T1000 (cell line): ENCODE results near the gene SCG3.
A peak's percentile ranks its signal among the peaks of the same experiment; 100 is the strongest.
"Not testable (repeated sequence)": the region's sequence is repeated elsewhere in the genome, so short reads cannot be mapped to it uniquely, and the experiment has no call there.

Experiments used
- DNase-seq: peaks from one replicate; lab custom pipeline; 2025; ENCODE audit warnings: mixed read lengths; lab: John Stamatoyannopoulos, UW

SCG3 gene

GRCh38 chr15:51681303-51681963 lies at the start of gene SCG3:
Gene SCG3, plus strand, starts transcription at chr15:51681503. Its CDS starts 253 bp downstream, at chr15:51681756.
- no peak for DNase-seq

DNA sequence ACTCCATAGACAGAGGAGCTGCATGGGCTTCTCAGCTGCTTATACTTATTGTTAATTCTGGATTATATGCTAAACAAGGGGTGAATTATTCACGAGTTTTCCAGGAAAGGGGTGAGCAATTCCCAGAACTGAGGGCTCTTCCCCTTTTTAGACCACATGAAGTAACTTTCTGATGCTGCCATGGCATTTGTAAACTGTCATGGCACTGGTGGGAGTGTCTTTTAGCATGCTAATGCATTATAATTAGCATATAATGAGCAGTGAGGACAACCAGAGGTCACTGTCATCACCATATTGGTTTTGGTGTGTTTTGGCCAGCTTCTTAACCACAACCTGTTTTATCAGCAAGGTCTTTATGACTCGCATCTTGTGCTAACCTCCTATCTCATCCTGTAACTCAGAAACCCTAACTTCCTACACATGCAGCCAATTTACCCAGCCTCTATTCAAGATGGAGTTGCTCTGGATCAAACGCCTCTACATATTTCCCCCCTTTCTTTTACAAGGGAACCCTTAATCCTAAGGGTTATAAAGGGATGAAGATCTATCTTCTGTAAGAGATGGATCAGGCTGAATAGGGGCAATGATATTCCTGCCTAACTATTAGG lies 46.6 kb upstream of the SCG3 start:
- DNase-seq: no peak

GRCh38 chr15:51641490-51642130 lies 39.7 kb upstream of the SCG3 start:
- no peak for DNase-seq

DNA sequence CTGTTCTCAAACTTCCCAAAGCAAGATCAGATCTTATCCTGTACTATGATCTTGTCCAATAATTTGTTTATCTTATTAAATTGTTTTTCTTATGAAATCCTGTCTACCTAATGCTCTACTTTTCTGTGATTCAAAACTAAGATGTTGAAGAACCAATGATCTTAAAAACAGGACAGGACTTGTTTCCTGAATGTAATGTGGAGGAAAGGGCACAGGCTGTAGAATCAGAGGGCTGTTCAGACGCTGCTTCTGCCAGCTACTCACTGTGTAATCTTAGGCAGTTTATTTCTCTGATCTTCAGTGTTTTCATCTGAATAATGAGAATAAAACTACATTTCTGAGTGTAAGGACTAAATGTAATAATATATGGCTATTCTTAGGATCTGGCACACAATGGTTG lies 38.6 kb upstream of the SCG3 start:
- no peak for DNase-seq

DNA sequence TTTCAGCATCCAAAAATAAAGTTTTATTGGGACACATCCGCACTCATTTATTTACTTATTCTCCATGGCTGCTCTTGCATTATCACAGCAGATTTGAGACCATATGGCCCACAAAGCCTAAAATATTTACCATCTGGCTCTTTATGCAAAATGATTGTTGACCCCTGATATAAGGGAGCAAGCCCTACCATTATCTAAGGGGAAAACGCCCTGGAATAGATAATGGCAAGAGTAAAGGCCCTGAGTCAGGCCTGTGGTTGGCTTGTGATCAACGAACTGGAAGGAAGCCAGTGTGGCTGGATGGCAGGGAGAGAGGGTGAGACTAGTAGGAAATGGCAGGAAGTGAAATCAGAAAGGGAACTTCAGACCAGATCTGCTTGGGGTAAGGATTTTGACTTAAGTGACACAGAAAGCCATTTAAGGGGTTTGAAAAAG lies 34.2 kb upstream of the SCG3 start:
- DNase-seq: peak; percentile 35

DNA sequence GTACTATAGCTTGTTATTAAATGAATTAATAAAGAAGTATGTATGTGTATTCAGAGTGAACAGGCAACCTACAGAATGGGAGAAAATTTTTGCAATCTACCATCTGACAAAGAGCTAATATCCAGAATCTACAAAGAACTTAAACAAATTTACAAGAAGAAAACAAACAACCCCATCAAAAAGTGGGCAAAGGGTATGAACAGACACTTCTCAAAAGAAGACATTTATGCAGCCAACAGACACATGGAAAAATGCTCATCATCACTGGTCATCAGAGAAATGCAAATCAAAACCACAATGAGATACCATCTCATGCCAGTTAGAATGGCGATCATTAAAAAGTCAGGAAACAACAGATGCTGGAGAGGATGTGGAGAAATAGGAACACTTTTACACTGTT lies 33.2 kb upstream of the SCG3 start:
- DNase-seq: not testable (repeated sequence)

- not testable (repeated sequence) for DNase-seq
These were observed 32.7 kb upstream of the SCG3 start for GRCh38 chr15:51648643-51649042.

DNA sequence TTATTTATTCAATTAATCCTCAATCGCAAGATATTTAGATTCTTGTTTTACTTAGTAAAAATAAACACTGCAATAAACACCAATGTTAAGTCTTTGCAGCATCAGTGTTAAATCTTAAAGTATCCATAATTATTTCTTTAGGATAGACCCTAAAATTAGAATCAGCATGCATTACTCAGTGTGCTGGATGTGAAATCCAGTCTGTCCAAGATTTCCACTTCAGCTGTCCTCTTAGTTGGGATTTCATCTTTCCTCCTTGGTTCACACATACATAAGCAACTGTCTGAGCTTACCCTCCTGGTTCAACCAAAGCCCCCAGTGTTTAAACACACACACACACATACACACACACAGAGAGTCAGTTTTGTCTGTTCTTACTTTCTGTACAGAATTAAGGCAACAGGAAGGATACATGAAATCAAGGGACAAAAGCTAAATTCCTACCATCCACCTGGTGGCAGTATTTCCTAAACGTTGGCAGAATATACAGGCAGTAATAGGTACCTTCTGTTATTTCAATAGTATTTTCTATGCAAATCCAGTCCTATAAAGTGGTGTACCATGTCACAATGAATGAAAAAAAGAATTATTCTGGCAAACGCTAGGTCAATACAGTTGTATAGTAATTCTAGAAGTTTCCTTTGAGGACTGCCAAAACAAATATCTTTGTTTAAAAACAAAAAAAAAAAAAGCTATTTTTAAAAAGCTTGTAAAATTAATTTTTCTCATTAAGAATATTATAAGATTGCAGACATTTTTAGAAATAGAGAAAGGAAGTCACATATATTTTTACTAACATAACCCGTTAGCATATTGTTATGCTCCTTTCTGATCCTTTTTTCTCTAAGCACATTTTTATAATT lies 31.4 kb upstream of the SCG3 start:
- DNase-seq: peak; percentile 4

DNA sequence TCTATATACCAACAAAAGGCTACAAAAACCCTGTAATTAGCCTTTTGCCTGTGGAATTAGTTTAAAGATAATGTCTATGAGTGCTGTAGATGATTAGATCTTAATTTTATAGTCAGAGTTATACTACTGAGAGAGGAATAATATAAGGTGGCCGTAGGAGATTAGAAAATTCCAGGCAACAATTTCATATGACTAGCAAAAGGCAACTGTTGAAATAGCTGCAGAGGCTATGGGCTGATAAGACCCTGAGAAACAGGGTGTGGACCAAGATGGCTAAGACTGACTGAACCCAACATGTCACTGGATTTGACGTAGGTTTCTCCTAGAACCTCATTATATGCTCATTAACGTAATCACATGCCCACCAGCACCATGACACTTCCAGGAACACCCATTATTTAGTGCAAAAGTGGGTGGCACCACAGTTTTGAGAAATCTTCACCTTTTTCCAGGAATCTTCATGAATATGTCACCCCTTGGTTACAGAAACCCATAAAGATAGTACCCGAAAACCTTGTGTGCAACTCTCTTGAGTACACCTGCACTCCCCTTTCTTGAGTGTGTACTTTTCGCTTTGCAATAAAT lies 29.1 kb upstream of the SCG3 start:
- DNase-seq: no peak

- DNase-seq: not testable (repeated sequence)
These were observed 25.8 kb upstream of the SCG3 start for GRCh38 chr15:51655401-51656057.

DNA sequence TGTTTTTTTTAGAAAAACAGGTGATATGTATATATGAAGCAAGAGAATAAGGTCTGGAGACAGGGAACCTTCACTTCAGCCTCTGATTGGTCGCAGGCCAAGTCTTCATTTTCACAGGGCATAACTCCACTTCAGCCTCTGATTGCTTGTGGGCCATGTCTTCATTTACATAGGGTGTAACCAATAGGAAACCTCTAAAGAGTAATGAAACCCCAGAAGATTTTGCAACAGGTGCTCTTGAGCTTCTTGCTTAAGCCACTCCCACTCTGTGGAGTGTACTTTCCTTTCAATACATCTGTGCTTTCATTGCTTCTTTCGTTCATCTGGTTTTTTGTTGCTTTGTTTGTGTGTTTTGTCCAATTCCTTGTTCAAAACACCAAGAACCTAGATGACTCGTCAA lies 22.6 kb upstream of the SCG3 start:
- DNase-seq: no peak

- DNase-seq: no peak
These were observed 20.2 kb upstream of the SCG3 start for GRCh38 chr15:51661072-51661471.

DNA sequence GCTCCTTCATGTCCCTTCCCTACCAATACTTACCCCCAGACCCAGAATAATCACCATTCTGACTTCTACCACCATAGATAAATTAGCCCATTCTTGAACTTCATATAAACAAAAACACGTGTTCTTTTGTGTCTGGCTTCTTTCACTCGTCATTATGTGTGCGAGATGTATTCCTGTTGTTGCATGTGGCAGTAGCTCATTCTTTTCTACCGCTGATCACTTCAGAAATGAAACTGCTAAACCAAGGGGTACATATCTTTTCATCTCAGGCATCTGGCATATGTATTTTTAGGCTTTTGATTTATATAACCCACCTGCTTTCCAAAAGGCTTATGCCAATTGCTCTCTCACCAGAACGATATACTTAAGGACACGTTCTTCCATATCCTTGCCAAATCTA lies 13.8 kb upstream of the SCG3 start:
- DNase-seq: no peak

DNA sequence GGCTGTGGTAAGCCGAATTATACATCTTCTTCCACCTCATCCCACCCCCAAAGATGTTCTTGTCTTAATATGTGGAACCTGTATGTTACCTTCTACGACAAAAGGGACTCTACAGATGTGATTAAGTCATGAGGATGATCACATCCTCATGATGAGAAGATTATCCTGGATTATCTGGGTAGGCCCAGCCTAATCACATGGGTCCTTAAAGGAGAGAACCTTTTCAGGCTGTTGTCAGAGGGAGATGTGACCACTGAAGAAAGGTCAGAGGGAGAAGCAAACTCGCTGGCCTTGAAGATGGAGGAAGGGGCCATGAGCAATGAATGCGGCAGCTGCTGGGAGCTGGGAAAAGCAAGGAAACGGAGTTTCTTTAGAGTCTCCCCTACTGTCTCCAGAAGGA lies 12.9 kb upstream of the SCG3 start:
- no peak for DNase-seq

DNA sequence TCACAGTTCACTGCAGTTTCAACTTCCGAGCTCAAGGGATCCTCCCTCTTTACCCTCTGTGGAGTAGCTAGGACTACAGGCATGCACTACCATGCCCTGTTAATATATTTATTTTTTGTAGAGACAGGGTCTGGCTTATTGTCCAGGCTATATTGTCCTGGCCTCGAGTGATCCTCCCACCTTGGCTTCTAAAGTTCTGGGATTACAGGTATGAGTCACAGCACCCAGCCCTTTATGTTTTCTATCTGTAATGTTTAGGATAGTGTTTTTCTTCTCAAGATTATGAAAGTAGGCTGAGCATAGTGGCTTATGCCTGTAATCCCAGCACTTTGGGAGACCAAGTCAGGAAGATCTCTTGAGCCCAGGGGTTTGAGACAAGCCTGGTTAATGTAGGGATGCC lies 11.9 kb upstream of the SCG3 start:
- no peak for DNase-seq

DNA sequence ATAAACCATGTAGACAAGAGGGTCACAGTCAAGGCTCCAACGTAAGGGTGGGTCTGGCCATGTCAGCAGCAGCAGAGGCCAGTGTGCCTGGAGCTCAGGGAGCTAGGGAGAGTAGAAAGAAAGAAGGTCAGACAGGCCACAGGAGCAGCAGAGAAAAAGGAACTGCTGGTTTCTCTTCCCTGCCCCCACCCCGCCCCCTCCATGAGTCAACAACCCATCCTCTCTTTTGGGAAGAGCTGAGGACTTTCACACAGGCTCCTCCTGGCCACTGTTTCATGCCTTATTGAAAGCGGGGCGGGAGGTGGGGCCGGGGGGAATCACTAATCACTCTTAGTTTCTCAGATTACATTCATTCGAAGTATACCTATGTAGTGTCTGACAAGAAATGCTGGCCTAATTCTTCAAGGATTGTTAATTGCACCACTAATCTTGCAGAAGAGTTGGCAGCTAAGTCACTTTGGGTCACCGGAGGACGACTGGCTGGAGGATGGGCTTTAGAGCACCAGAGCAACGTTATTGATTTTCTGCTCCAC lies 9.1 kb upstream of the SCG3 start:
- DNase-seq: no peak

- DNase-seq: no peak
These were observed 8.1 kb upstream of the SCG3 start for GRCh38 chr15:51672913-51673857.

DNA sequence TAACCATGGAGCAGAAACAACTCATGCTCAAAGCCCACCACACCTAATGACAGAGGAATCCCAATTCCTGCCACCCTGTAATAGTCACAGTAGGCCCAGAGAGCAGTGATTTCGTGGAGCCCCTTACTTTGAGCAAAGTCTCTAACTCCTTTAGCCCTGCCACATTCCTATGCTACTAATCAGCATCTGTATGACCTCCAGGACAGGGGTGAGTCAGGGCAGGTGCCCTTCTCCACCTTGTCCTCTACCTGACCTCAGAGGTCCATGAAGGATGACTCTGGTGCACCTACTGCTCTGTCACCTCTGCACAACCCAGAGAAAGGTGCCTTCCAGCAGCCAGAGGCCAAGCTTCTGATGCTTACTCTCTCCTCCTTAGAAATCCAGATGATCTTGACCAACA lies 6.1 kb upstream of the SCG3 start:
- no peak for DNase-seq

GRCh38 chr15:51677021-51677420 lies 4.3 kb upstream of the SCG3 start:
- DNase-seq: no peak

GRCh38 chr15:51677452-51677851 lies 3.9 kb upstream of the SCG3 start:
- DNase-seq: no peak
